DMS 273 treated with DMSO at 0.1 percent for 48 hours (cell line): Measurements from ENCODE around the gene GRP.

ENCODE experiments used
- DNase-seq: peaks from one replicate; lab custom pipeline; 2025; lab: John Stamatoyannopoulos, UW

GRP gene

GRCh38 chr18:59219672-59220163 is at the start of gene GRP:
TSS of gene GRP (plus strand) at chr18:59220158. CDS start at chr18:59220266, 108 bp downstream.
- no peak for DNase-seq

- DNase-seq: peak; percentile 5
Measured at GRCh38 chr18:59172664-59173249, 47.2 kb upstream of the GRP start.

- no peak for DNase-seq
Measured at GRCh38 chr18:59177485-59177884, 42.5 kb upstream of the GRP start.

- DNase-seq: no peak
Measured at GRCh38 chr18:59180150-59180845, 39.7 kb upstream of the GRP start.

GRCh38 chr18:59182673-59183072 is 37.3 kb upstream of the GRP start:
- DNase-seq: no peak

- DNase-seq: no peak
Measured at GRCh38 chr18:59189008-59189407, 30.9 kb upstream of the GRP start.

- DNase-seq: no peak
Measured at GRCh38 chr18:59189746-59190145, 30.2 kb upstream of the GRP start.

- no peak for DNase-seq
Measured at GRCh38 chr18:59196161-59196725, 23.7 kb upstream of the GRP start.

- DNase-seq: no peak
Measured at GRCh38 chr18:59197636-59198035, 22.3 kb upstream of the GRP start.

- no peak for DNase-seq
Measured at GRCh38 chr18:59198215-59198614, 21.7 kb upstream of the GRP start.

GRCh38 chr18:59200787-59201186 is 19.2 kb upstream of the GRP start:
- DNase-seq: no peak

- DNase-seq: no peak
Measured at GRCh38 chr18:59202258-59202820, 17.6 kb upstream of the GRP start.

- DNase-seq: no peak
Measured at GRCh38 chr18:59207506-59207905, 12.5 kb upstream of the GRP start.

- DNase-seq: no peak
Measured at GRCh38 chr18:59208602-59209125, 11.3 kb upstream of the GRP start.

GRCh38 chr18:59210299-59210698 is 9.7 kb upstream of the GRP start:
- DNase-seq: no peak

- DNase-seq: no peak
Measured at GRCh38 chr18:59211629-59212028, 8.3 kb upstream of the GRP start.

- no peak for DNase-seq
Measured at GRCh38 chr18:59218018-59218417, 1.9 kb upstream of the GRP start.

- DNase-seq: no peak
Measured at GRCh38 chr18:59220164-59220783, 316 bp downstream of the GRP start.

- no peak for DNase-seq
Measured at GRCh38 chr18:59220784-59221765, 1.1 kb downstream of the GRP start.

- no peak for DNase-seq
Measured at GRCh38 chr18:59222341-59222740, 2.4 kb downstream of the GRP start.

- no peak for DNase-seq
Measured at GRCh38 chr18:59228351-59228750, 8.4 kb downstream of the GRP start.
